Bone marrow (tissue), 2 donors: ENCODE data around the gene OPA3.

Source experiments
- DNase-seq, 2 donors: peaks; one replicate each; lab custom pipeline; 2025; lab: John Stamatoyannopoulos, UW

Gene OPA3

DNA sequence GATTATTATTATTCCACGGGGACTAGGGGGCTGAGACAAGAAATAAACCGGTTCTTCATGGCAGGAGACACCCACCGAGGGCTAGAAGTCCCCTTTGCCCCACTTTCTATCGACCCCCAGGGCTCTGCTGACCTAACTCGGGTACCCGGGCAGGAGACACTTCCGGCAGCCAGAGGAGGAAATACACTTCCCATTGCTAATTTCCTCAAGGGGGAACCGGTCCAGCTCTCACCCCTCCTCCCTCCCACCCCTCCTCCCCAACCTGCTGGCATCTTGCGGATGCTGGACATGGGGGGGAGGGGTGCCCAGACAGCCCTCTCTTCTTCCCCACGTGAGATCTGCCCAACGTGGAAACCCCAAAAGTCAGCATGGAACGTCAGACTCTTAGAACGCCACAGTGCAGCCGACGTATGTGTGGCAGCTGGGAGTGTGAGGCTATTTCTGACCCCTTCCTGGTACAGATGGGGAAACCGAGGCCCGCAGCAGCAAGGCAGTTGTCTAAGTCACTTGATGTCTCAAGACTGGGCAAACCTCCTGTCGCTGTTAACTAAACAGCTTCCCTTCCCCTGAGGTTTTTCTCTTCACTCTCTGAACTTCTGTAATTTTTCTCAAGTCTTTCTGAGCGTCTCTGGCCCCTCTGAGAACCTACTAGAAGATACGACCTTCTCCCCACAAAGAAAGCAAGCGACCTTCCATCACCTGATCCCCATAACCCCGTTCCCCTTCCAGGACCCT lies 13.8 kb upstream of the OPA3 start:
- no peak for DNase-seq

DNA sequence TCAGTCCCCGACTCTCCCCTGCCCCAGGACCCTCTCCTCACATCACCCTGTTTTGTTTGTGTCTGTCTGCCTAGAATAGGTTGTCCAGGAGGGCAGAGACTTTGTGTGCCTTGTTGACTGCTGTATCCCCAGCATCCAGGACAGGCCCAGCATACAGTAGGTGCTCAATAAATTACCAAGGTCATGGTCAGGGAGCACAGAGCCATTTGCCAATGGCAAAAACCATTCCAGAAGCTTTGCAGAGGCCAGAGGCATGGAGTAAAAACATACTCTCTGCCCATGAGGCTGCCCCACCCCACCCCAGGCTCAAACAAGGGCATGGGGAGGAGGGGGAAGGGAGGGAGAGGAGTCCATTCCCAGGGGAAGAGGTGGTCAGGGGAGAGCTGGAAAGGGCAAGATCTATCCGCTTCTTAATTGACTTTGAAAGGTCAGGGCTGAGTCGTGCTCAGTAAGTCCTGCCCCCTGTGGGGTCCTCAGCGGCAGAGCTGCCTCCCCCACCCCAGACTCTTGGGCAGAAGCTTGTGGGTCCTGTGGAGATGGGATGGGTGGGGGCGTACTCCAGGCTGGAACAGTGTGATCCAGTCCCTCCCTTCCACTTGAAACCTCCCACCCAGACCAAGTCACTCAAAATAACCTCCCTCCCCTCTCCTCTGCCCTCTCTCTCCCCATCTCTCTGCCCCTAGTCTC lies 13.0 kb upstream of the OPA3 start:
- DNase-seq: no peak

DNA sequence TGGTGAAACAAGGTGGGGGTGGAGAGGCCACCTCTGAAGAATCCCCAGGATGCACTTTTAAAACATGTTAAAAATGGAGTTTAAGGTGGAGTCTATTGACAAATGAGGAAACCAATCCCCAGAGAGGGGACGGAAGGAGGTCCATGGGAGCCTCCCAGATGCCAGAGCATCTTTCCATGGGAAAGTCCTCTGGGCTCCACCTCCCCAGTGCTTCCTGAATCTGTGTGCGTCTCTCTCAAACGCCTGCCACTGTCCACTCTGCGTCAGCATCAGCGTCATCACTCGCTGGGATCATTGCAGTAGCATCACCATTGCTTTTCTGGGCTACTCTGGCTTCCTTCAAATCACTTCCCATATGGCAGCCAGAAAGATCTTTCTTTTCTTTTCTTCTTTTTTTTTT lies 11.2 kb upstream of the OPA3 start:
- no peak for DNase-seq

DNA sequence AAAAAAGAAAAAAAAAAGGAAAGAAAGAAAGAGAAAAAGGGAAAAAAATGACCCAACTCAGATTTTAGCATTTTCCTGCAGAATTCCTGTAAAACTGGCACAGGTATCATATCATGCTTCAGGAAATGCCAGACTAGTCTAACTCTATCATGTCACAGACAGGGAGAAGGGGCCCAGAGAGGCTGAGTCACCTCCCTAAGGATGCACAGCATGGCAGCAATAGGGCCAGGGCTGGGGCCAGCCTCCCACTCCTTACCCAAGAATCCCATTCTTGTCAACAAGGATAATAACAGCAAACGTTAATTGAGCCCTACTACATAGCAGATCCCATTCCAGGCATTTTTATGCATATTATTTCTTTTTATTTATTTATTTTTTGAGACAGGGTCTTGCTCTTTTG lies 8.9 kb upstream of the OPA3 start:
- DNase-seq: no peak

DNA sequence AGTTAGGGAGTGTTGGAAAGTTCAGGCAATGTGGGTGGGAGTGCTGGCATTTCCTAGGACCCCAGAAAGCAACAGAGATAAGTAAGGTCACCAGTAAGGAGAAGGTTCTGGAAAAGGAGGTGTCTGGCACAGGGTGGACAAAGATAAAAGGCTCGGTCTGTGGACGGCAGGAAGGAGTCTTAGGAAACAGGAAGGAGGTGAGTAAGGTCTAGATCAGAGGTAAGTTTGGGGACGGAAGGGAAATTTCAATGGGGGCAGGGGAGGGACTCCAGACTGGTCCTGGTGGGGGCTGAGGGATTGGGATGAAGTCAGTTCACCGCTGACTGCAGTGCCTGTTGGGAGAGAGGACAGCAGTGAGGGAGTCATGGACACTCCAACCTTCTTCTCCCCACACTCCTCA lies 7.8 kb upstream of the OPA3 start:
- no peak for DNase-seq

DNA sequence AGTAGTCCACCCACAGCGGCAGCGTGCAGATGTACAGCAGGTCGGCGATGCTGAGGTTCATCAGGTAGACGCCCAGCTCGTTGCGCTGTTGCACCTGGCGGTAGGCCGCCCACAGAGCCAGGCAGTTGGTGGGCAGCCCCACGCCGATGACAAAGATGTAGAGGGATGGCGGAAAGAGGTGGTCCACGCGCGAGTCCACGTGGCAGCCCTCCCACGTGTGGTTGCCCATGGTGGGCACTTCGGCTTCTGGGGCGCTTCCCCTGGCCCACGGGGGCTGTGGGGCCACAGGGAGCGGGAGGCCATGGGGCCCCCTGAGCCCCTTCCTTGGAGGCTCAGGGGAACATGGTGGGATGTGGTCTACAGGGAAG lies 7.0 kb upstream of the OPA3 start:
- DNase-seq: no peak

DNA sequence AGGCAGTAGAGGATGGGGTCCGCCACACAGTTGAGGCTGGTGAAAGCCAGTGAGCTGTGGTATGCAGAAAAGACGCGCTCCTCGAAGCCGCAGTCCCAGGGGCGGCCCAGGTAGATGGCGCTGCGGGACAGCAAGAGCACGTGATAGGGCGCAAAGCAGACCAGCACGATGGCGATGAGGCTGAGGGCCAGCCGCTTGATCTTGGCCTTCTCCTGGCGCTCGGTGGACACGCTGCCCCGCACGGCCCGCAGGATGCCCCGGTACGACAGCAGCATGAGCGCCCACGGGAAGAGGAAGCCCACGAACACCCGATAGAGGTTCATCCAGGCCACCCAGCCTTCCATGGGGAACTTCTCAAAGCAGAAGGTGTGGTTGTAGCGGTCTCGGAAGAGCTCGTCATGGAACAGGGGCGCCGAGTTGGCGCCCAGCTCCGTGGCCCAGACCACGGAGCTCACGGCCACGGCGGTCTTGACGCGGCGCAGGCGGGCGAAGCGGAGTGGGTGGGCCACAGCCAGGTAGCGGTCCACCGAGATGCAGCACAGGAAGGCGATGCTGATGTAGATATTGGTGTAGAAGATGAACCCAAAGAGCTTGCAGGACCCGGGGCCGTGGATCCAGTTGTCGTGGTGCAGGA lies 6.5 kb upstream of the OPA3 start:
- no peak for DNase-seq

DNA sequence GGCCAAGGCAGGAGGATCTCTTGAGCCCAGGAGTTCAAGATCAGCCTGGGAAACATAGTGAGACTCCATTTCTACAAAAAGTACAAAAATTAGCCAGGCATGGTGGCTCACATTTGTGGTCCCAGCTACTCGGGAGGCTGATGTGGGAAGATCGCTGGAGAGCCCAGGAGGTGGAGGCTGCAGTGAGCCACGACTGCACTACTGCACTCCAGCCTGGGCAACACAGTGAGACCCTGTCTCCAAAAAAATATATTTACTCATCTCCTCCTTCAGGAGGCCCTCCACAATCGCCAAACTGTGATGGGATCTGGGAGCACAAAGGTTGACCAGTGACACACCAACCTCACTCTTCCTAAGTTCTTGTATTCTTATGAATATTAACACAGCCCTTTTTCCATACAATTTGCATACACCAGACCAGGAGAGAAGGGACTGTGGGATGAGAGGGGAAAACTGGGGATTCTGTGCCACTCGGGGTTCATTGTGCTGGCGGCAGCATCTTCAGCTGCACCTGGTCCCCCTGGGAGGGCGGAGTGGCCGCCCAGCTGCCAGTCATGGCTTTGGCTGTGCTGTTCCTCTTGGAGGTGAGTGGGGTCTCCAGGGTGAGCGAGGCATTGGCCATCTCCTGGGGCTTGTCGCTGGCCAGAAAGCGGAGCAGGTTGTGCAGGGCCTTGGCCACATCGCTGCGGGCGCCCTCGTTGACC lies 5.8 kb upstream of the OPA3 start:
- no peak for DNase-seq

DNA sequence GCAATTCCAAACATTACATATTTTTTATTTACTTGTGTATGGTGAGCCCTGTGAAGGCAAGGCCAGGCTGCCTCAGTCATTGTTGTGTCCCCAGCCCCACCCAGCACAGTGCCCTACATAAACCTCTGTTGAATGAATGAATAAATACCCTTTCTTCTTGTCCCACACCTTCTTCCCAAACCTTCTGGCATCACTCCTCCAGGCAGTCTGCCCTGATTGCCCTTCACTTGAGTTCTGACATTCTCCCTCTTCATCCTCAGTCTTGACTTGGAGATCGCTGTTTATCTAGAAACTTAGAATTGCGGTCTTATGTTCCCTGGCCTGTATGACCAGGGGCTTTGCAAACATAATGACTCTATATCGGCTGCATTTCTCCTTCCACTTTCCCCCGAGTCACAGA lies 5.2 kb upstream of the OPA3 start:
- no peak for DNase-seq

DNA sequence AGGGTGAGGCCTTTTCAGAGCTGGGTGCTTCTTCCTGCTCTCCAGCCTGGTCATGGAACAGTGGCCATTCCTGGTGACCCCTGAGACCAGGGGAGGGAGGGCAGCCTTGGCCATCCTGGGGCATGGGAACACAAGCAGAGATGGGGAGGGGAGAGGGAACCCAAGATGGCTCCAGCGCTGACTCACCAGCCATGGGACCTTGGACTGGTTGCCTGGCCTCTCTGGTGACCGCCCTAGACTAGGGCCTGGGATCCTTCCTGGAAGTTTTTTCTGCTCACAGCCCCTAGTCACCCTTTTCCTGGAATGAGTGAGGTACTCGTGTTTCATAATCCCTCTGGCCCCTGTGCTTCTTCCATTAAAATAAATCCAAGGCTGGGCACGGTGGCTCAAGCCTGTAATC lies 3.3 kb upstream of the OPA3 start:
- no peak for DNase-seq

DNA sequence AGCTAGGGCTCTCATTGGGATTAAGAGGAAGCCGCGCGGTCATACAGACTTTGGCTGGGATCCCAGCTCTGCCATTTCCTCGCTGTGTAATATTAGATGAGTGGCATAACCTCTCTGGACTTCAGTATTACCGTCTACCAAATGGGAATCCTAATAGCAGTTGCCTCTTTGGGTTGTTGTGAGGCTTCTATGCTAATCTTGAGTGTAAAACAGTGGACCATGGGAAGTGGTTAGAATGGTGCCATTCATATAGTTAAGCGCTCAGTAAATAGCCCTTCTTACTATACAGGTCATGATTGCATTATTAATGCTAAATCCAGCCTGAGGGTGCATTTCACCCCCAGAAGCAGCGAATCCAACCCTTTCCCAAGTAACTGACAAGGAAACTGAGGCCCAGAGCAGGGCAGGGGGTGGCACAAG lies 566 bp upstream of the OPA3 start:
- DNase-seq: no peak

DNA sequence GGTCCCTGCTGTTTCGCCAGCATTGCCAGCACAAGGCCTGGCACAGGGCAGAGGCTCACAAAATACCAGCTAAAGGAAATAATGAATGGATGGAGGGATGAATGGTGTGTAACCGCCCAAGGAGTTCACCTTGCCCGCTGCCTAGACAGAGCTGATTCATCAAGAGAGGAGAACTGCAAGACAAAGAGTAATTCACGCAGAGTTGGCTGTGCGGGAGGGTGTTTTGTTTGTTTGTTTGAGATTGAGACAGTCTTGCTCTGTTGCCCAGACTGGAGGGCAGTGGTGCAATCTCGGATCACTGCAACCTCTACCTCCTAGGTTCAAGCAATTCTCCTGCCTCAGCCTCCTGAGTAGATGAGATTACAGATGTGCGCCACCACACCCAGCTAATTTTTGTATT lies 3.0 kb downstream of the OPA3 start:
- DNase-seq: no peak

DNA sequence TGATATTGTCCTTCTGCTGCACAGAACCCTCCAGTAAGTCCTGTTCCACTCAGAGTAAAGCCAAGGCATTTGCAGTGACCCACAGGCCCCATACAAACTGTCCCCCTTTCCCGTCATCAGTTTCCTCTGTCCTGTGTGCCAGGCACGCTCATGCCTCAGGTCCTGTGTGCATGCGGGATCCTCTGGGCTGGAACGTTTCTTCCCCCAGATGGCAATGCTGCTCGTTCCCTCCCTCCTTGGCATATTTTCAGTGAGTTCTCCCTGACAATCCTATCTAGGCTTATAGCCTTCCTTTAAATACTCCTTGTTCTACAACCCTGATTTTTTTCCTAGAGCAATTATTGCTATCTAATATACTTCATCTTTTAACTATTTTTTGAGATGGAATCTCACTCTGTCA lies 5.7 kb downstream of the OPA3 start:
- no peak for DNase-seq

DNA sequence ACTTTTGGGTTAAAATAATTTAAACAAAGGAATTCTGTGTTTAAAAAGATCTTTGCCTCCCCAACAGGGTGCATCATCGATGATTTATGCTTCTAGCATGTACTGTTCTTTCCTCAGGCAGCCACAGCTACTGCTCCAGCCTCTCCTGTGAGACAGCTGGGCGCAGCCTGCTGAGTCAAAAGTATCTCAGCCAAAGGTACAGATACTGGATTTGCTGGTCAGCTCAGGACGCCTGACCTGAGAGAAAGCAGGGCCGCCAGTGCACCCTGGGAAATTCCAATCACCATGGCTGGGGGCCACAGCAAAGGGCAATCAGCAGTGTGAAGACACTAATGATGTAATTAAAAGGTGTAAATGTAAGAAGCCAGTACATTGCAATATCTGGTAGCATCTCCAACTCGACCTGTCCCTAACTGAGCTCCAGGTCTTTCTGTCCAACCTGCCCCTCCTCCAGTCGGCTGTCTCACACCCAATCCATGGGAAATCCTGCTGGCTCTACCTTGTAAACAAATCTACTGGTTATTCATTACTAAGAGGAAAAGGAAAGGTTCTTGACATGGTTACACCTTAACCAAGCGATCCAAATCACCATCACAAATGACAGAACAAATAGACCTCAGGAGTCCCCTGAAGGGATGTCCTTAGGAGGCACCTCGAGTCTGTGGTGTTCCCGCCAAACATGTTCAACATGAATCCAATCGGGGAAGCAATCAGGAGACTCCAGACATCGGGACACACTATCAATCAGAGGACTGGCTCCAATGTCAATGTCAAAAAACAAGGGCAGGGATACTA lies 7.3 kb downstream of the OPA3 start:
- DNase-seq: no peak

DNA sequence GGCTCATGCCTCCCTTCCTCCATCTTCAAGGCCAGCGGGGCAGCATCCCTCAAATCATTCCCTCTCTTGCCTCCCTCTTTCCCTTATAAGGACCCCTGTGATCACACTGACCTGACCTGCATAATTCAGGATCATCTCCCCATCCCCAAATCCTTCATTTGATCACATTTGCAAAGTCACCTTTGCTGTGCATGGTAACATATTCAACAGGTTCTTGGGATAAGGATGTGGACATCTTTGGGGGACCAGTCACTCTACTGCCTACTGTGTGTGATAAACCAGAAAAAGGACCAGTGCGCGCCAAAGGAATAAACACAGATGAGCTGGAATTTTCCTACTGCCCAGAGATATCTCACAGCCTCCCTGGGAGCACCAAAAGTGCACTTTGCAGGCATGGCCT lies 7.9 kb downstream of the OPA3 start:
- DNase-seq: no peak

DNA sequence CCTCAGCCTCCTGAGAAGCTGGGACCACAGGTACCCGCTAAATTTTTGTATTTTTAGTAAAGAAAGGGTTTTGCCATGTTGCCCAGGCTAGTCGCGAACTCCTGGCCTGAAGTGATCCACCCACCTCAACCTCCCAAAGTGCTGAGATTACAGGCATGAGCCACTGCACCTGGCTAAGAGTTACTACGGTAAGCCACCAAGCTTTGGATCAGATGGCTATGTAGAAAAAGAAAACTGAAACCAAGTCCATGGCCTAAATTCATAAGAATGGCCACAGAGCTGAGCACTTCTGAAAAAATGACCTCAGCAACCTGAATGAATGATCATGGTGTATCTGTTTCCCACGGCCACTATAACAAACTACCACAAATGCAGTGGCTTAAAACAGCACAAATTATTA lies 9.4 kb downstream of the OPA3 start:
- DNase-seq: no peak

DNA sequence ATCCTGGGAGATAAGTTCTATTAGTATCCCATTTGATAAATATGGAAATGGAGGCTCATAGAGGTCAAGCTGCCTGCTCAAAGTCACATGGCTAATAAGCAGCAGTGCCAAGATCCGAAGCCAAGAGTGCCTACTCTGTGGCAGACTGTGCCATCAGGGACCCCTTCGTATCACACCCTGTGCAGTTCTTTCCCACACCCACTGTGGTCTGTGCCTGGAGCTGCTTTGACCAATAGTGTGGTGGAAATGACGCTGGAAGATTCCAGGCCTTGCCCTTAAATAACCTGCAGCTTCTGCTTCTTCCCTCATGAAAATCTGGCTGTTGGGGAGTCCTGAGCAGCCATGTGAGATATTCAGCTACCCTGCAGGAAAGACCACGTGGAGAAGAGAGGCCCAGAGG lies 10.1 kb downstream of the OPA3 start:
- DNase-seq: no peak

DNA sequence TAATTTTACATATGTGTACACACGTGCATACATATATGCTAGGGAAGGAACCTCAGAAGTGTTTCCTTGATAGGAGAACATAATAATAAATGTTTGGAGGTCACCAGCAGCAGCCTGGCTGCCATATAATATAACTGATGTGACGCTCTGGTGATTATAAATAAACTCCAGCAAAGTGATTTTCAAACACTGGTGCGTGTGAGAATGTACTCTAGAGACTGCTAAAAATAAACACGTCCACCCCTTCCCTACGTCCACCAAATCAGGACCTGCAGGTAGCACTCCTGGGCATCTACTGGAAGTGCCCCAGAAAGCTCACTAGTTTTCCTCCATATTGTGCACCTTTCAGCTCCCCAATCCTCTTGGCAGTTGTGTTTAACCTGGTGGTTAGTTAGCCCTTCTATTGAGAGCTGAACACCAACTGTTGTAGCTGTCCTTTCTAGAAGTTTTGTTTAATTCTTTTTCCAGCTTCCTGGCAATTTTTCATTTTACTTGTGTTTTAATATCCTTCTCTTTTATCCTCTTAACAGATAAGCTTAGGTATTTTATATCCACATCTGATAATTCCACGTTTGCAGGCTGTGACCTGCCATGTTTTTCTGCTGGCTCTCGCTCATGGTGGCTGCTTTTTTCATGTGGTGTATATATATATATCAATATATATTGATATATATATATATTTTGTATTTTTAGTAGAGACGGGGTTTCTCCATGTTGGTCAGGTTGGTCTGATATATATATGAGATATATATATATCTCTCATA lies 13.0 kb downstream of the OPA3 start:
- no peak for DNase-seq

DNA sequence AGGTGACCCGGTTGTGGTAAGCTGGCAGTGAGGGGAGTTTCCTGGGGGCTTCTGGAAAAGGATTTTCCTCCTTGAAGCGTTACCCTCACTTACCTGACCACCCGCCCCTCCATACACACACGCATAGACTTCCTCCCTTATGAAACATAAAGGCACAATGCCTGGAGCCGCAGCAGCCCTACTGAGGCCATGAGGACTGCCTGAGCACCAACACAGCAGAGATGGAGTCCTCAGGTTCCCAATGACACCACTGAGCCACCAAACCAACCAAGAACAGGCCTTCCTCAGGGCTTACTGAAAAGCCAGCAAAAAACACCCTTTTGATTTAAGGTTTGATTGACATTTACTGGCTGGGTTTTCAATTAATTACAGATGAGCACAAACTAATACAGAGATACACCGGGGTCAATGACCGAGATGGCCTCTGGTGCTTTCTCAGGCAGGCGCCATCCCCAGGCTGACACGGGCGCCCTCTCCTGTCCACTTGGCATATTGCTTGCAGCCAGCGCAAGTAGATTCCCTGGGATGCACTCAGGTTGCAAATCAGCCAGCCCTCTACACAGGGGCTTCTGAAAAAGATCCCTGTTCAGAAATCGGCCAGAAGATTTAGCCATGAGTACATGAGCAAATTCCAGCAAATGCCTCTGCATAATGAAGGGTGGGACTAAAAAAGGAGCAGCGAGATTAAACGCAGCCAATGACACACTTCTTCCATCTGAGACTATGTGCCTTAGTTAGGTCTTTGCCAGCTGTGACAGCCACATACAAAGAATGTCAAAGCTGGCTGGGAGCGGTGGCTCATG lies 14.8 kb downstream of the OPA3 start:
- peak in 1 of 2 donors; percentile 14 for DNase-seq

DNA sequence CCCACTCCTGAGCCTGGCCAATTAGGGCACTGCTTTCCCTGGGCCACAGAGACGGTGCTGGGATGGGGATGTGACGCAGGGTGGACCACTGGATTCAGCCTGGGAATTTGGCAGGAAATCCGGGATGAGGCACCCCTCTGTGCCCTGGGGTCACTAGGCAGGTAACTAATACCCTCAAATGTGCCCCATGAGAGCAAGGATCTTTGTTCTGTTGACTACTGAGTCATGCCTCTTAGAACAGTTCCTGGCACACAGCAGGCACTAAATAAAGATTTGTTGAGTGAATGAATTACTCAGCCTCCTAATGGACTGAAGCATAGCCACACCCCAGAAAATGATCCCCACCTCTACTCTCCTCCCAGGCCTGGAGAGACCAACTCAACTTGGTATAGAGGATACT lies 15.9 kb downstream of the OPA3 start:
- no peak for DNase-seq

DNA sequence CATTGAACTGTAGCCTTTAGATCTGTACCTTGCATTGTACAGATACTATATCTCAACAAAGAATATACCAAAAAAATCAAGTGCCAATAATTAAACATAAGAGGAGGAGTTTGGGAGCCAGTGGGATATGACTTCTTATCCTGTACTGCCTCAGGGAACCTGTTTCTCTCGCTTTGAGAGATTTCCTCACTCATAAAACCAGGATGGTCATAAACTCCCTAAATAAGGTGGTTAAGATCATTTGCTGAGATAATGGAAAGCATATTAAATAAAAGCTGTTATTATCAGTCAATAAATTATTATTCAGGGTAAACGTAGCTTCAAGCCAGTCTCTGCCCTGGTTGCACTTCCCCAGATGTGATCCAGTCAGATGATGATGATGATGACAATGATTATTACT lies 17.0 kb downstream of the OPA3 start:
- no peak for DNase-seq
